Activated CD8-positive, alpha-beta memory T cell treated with anti-CD3 and anti-CD28 coated beads for 36 hours (primary cell): ENCODE data around the gene NFIX. TPM values are rescaled to one million over a fixed set of nuclear protein-coding genes. Genes with fewer than 3 reads are reported as not detected.

Experiments
- CTCF ChIA-PET: fragments of 350-600 bp; sonication (Branson Sonifier 250); formaldehyde crosslinking; loops from one replicate; lab custom pipeline; 2021; ENCODE audit warnings: antibody characterized with exemption; lab: Charles Lee
- POLR2A ChIA-PET: fragments of 350-600 bp; sonication (Branson Sonifier 250); formaldehyde crosslinking; loops from one replicate; lab custom pipeline; 2021; ENCODE audit warnings: antibody characterized with exemption; lab: Charles Lee
- total RNA-seq, 2 experiments: library from RNA; stranded (reverse); gene quantifications; one replicate each; pipeline ENCODE4 v1.2.3, GENCODE V29; 2021

The NFIX gene
- total RNA-seq, 2 experiments from 2014 or later = 2.2 to 3.5 TPM

GRCh38 chr19:13012690-13013608 is 17.7 kb downstream of the NFIX start:
- POLR2A ChIA-PET = interaction anchor here (0.7 to 1.1 kb wide), 3 partner anchors 8 to 59 kb away, joined by 3 read pairs; no protein-coding TSS in a partner anchor

DNA sequence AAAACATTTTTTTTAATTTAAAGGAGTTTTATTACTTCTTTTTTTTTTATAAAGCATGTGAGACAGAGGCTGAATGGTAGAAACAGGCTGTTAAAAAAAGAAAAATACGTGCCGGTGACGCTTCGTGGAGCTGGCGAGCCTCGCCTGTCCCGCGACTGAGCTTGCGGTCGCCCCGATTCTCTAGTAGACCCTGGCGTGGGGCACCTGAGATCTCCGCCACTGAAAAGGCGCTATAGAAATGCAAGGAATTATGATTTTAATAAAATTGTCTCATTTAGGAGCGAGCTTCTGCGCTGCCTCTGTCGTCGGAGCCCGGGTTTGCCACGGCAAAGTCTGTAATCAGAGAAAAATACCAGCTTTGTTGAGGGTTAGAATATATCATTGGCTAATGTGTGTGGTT is 18.4 kb downstream of the NFIX start:
- ChIA-PET POLR2A (interaction anchor here (0.7 to 1.1 kb wide), 3 partner anchors 8 to 60 kb away, joined by 3 read pairs; no protein-coding TSS in a partner anchor), CTCF (interaction anchor here (0.6 to 2.3 kb wide), 13 partner anchors 10 to 394 kb away, joined by 3 to 10 read pairs (median 3); no protein-coding TSS in a partner anchor)

More at GRCh38 chr19:13012690-13013608, 17.7 kb downstream of the NFIX start:
- CTCF ChIA-PET = interaction anchor here (0.6 to 2.3 kb wide), 13 partner anchors 9 to 393 kb away, joined by 3 to 10 read pairs (median 3); no protein-coding TSS in a partner anchor

DNA sequence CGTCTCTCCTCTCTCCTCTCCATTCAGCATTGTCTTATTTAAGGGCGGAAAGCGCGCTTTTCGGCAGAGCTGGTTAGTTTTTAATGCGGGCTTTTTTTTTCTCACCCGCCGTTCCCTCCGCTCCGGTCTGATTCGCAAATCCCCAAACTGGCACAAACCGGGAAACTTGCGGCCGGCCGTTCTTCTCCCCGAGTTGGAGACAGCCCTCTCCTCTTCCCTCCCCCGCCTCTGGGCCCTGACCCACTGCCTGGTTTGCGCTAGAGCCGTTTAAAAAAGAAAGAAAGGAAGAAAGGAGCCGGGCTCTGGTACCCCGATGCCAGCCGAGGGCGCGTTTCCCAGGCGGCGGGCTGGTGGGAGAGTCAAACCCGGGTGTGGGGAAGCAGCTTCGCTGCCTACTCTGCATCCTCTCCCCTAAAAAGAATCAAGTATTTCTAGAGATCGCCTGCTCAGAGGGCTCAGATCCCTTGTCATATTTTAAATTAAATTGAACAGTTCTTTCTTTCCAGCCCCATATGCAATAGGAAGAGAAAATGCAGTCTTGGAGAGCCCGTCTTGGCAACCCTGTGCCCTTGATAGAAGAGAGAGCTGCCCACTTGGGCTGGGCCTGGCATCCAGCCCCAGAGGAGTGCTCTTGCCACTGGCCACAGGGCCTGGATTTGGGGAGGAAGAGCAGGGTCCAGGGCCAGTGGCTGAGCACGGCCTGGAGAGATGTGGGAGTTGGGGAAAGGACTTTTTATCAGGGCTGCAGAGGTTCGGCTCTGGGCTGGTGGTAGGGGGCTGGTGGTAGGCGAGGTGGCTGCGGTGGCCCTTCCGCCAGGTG is 19.0 kb downstream of the NFIX start:
- CTCF ChIA-PET = interaction anchor here (0.6 to 2.3 kb wide), 12 partner anchors 9 to 395 kb away, joined by 3 to 10 read pairs (median 3); no protein-coding TSS in a partner anchor
- POLR2A ChIA-PET = interaction anchor here (0.5 to 1.1 kb wide), 4 partner anchors 9 to 61 kb away, joined by 3 read pairs; no protein-coding TSS in a partner anchor

GRCh38 chr19:13014921-13015280 is 19.6 kb downstream of the NFIX start:
- ChIA-PET CTCF (interaction anchor here (0.8 kb wide), 1 partner anchor 18 kb away, joined by 3 read pairs; no protein-coding TSS in a partner anchor), POLR2A (no interaction called here)

DNA sequence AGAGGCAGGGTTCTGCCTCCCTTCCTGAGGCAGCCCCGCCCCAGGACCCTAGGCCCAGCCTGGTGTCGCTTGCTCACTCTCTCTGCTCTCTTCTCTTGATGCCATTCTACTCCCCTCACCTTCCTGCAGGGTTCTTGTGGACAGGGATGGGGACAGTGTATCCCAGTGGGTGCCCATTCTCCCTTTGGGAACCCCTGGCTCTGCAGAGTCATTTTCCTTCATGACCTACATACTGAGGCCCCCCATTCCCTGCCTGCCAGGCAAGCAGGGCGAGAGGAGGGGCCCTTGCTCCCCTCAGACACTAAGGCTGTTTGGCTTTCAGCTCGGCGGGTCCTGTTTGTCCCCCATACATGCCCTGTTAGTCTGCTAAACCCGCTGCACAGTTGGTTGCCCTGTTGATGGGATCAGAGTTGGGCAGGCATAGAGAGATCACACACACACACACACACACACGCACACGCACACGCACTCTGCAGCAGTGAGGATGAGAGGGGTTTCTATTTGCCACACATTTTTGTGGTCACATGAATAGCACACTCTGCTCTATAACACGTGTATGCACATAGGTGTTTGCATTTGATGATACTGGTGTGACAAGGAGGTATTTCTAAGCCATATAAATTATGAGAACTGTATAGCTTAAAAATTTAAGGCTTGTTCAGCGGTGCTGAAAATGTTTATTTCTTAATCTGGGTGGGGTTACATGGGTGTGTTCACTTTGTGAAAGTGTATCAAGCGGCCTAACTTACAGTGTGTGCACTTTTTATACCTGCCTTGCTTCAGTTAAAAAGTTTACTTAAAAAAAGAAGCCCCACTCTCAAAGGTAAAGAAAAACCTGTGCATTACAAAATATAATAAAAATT is 20.3 kb downstream of the NFIX start:
- POLR2A ChIA-PET = interaction anchor here (0.8 kb wide), 1 partner anchor 91 kb away, joined by 3 read pairs; no protein-coding TSS in a partner anchor
- CTCF ChIA-PET = no interaction called here

- CTCF ChIA-PET = no interaction called here
- POLR2A ChIA-PET = interaction anchor here (0.8 kb wide), 1 partner anchor 92 kb away, joined by 3 read pairs; no protein-coding TSS in a partner anchor
Measured at GRCh38 chr19:13016245-13016627, 21.0 kb downstream of the NFIX start.

GRCh38 chr19:13016628-13017305 is 21.5 kb downstream of the NFIX start:
- POLR2A ChIA-PET = interaction anchor here (0.8 kb wide), 1 partner anchor 92 kb away, joined by 3 read pairs; no protein-coding TSS in a partner anchor
- CTCF ChIA-PET = interaction anchor here (0.6 kb wide), 1 partner anchor 75 kb away, joined by 3 read pairs; no protein-coding TSS in a partner anchor

GRCh38 chr19:13017306-13018034 is 22.2 kb downstream of the NFIX start:
- ChIA-PET CTCF (interaction anchor here (0.6 to 1.5 kb wide), 4 partner anchors 44 to 77 kb away, joined by 3 read pairs; no protein-coding TSS in a partner anchor), POLR2A (interaction anchor here (0.7 kb wide), 1 partner anchor 203 kb away, joined by 6 read pairs; no protein-coding TSS in a partner anchor)

- POLR2A ChIA-PET = interaction anchor here (0.7 kb wide), 1 partner anchor 202 kb away, joined by 6 read pairs; no protein-coding TSS in a partner anchor
- CTCF ChIA-PET = interaction anchor here (1.0 to 1.5 kb wide), 3 partner anchors 43 to 77 kb away, joined by 3 read pairs; no protein-coding TSS in a partner anchor
Measured at GRCh38 chr19:13018035-13018914, 23.0 kb downstream of the NFIX start.

- CTCF ChIA-PET = no interaction called here
- POLR2A ChIA-PET = interaction anchor here (0.6 kb wide), 1 partner anchor 10 kb away, joined by 3 read pairs; no protein-coding TSS in a partner anchor
Measured at GRCh38 chr19:13019332-13019731, 24.1 kb downstream of the NFIX start.

- ChIA-PET CTCF (no interaction called here), POLR2A (interaction anchor here (0.6 kb wide), 1 partner anchor 9 kb away, joined by 3 read pairs; no protein-coding TSS in a partner anchor)
Measured at GRCh38 chr19:13020002-13020414, 24.7 kb downstream of the NFIX start.

- CTCF ChIA-PET = interaction anchor here (0.7 to 1.4 kb wide), 3 partner anchors 39 to 74 kb away, joined by 3 to 5 read pairs (median 4); no protein-coding TSS in a partner anchor
- POLR2A ChIA-PET = no interaction called here
Measured at GRCh38 chr19:13022111-13022858, 27.0 kb downstream of the NFIX start.

- CTCF ChIA-PET = interaction anchor here (0.6 to 1.3 kb wide), 3 partner anchors 9 to 159 kb away, joined by 3 to 4 read pairs (median 4); no protein-coding TSS in a partner anchor
- POLR2A ChIA-PET = interaction anchor here (0.7 kb wide), 2 partner anchors 9 to 36 kb away, joined by 3 to 4 read pairs; no protein-coding TSS in a partner anchor
Measured at GRCh38 chr19:13022859-13023636, 27.8 kb downstream of the NFIX start.

GRCh38 chr19:13023656-13024055 is 28.4 kb downstream of the NFIX start:
- ChIA-PET POLR2A (interaction anchor here (0.7 kb wide), 2 partner anchors 9 to 35 kb away, joined by 3 to 4 read pairs; no protein-coding TSS in a partner anchor), CTCF (interaction anchor here (0.5 to 1.3 kb wide), 3 partner anchors 10 to 70 kb away, joined by 3 to 4 read pairs (median 4); no protein-coding TSS in a partner anchor)
